IPS DF 4.7 (cell line): Measurements from ENCODE around the gene ERGIC2.
A peak's percentile ranks its signal among the peaks of the same experiment; 100 is the strongest.
"Not testable (repeated sequence)": the region's sequence is repeated elsewhere in the genome, so short reads cannot be mapped to it uniquely, and the experiment has no call there.

Source experiments
- DNase-seq: peaks from one replicate; pipeline ENCODE4 v3.0.0-alpha.2; 2013; ENCODE audit warnings: low spot score; ENCODE audit errors: extremely low read depth

Gene ERGIC2, protein sequence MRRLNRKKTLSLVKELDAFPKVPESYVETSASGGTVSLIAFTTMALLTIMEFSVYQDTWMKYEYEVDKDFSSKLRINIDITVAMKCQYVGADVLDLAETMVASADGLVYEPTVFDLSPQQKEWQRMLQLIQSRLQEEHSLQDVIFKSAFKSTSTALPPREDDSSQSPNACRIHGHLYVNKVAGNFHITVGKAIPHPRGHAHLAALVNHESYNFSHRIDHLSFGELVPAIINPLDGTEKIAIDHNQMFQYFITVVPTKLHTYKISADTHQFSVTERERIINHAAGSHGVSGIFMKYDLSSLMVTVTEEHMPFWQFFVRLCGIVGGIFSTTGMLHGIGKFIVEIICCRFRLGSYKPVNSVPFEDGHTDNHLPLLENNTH

GRCh38 chr12:29380536-29381523 is at the start of gene ERGIC2:
Gene ERGIC2 (minus strand): TSS chr12:29381172. CDS start chr12:29371633, 9,539 bp downstream.
- peak; percentile 100 for DNase-seq

- DNase-seq = no peak
These were observed 49.7 kb upstream of the ERGIC2 start for GRCh38 chr12:29430716-29431044.

GRCh38 chr12:29429999-29430715 is 49.2 kb upstream of the ERGIC2 start:
- no peak for DNase-seq

- DNase-seq = no peak
These were observed 47.7 kb upstream of the ERGIC2 start for GRCh38 chr12:29428633-29429032.

- no peak for DNase-seq
These were observed 47.0 kb upstream of the ERGIC2 start for GRCh38 chr12:29427964-29428363.

GRCh38 chr12:29426498-29426897 is 45.5 kb upstream of the ERGIC2 start:
- no peak for DNase-seq

DNA sequence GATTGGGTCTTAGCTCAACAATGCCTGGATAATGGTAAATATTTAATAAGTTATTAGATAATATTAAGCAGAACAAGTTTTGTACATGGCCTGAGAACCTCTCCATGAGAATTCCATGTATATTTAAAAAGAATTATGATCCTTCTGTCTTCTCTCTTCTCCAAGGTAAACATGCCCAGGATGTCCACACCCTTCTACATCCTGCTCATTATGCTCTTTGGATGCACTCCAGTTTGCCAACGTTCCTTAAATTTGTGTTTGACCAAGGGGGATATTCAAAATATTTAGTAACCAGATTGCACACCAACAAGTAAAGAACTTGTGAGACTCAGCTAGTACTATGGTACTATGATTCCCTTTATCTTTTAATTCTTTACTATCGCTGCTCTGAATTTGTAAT is 44.8 kb upstream of the ERGIC2 start:
- no peak for DNase-seq

GRCh38 chr12:29416748-29417147 is 35.8 kb upstream of the ERGIC2 start:
- no peak for DNase-seq

GRCh38 chr12:29415111-29415510 is 34.1 kb upstream of the ERGIC2 start:
- DNase-seq = no peak

- DNase-seq = no peak
These were observed 33.4 kb upstream of the ERGIC2 start for GRCh38 chr12:29414368-29414767.

DNA sequence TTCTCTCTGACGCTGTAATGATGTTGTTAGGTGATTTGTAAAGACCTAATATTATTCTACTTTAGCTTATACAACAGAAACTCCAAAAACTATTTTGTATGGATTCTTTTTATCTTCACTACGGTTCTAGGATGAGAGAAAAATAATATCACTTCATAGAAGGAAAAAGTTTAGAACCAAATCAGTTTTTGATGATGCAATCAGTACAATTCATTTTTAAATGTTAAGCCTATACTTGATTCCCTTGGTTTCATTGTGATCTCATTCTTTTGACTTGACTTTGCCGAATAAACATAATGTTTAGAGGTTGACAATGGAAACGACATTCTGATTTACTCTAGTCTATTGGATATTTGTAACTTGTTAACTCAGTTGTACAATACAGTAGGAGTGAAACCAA is 24.6 kb upstream of the ERGIC2 start:
- no peak for DNase-seq

DNA sequence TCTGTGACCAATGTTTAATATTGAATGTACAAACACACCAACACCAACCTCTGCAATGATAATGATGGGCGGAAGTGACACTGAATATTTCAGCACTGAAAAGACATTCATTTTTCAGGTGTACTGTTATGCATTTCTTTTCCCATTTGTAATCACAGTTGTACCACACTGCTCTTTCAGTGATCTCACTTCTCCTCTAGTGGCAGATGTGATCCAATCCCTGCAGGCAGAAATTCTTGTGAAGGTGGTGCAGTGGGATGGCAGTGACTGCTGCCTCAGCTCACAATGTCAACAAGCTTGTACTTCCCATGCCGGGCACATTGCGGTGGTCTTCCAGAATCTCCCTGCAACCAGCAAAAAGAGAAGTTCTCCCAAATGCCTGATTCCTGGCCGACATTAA is 23.0 kb upstream of the ERGIC2 start:
- no peak for DNase-seq

- DNase-seq = no peak
These were observed 21.5 kb upstream of the ERGIC2 start for GRCh38 chr12:29402437-29402836.

DNA sequence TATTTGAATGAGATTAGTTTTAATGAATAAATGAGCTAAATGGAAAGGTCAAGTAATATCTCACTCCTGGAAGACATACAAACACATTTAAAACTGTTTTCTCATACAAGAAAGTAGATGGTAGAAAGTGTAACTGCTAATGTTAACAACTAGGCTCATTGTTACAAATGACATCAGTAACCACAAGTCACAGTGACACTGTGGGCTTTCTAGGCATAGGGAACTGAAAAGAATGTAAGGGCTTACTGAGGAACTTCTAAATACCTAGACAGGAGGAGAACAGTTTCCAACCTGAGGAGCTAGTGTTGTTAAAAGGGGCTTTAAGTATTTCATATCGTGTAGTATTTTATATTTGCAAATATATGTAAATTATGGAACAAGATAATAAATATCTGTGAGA is 17.5 kb upstream of the ERGIC2 start:
- DNase-seq = no peak

DNA sequence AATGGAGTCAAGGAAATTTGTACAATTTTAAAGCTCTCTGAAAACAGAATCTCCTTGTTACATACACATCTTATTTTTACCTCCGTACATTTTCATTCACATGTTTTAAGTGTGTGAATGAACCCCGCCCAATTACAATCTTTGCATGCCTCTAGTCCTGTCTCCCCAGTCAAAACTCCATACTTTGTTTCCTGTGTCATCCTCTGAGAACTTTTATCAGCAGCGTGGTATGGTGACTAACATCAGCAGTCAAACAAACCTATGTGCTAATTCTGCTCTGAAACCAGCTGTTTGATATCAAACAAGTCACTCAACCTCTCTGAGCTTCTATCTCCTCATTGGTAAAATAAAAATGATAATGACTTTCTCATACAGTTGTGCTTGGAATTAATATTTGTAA is 15.8 kb upstream of the ERGIC2 start:
- no peak for DNase-seq

DNA sequence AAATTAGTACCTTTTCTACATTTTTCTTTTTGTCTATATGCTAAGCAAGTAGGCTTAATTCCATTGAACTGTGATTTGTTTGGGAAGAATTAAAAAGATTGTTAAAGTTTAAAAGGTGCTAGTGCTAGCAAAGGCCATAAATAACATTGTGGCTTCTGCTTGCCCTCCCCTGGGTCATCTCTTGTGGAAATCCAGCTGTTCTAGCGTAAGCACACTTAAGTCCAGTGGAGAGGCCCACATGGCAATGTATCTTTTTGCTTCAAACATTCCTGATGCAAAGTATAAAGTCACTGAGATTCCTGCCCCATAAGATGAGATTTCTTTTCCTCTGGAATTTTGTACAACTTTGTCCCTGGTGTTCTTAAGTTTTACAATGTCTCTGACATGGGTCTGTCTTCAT is 14.4 kb upstream of the ERGIC2 start:
- no peak for DNase-seq

GRCh38 chr12:29390419-29390818 is 9.4 kb upstream of the ERGIC2 start:
- not testable (repeated sequence) for DNase-seq

- DNase-seq = no peak
These were observed 8.4 kb upstream of the ERGIC2 start for GRCh38 chr12:29389295-29389919.

DNA sequence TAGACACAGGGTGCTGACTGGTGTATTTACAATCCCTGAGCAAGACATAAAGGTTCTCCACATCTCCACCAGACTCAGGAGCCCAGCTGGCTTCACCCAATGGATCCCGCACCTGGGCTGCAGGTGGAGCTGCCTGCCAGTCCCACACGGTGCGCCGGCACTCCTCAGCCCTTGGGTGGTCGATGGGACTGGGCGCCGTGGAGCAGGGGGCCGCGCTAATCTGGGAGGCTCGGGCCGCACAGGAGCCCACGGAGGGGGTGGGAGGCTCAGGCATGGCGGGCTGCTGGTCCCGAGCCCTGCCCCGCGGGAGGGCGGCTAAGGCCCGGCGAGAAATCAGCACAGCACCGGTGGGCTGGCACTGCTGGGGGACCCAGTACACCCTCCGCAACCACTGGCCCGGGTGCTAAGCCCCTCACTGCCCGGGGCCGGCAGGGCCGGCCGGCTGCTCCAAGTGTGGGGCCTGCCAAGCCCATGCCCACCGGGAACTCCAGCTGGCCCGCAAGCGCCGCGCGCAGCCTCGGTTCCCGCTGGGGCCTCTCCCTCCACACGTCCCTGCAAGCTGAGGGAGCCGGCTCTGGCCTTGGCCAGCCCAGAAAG is 5.2 kb upstream of the ERGIC2 start:
- not testable (repeated sequence) for DNase-seq

- DNase-seq = not testable (repeated sequence)
These were observed 4.2 kb upstream of the ERGIC2 start for GRCh38 chr12:29385194-29385593.

DNA sequence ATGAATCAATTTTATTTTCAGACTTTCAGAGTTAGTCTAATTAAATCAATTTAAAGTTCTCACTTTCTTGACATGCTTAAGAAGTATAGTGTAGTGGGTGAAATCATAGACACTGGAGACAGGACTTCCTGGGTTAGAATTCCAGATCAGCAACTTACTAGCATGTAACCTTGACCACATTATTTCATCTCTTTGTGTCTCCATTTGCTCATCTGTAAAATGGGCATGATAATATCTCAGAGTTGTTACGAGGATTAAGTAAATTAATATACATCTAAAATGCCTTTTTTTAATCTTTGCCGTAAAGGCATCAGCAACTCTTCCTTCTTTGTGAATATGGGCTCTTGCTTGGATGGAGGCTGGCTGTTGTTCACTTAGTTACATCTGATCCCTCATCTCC is 1.3 kb upstream of the ERGIC2 start:
- DNase-seq = no peak
